Neural progenitor cell (in vitro differentiated cells): ENCODE results near the gene MSANTD1. TPM values are rescaled to one million over a fixed set of nuclear protein-coding genes. Genes with fewer than 3 reads are reported as not detected.

ENCODE experiments used
- DNase-seq: peaks from one replicate; pipeline ENCODE4 v3.0.0-alpha.2; 2016; ENCODE audit warnings: low spot score
- H2AFZ ChIP-seq: fragments of 200-600 bp; sonication (generic); replicated peaks from 2 replicates; pipeline ENCODE4 v1.6.1; 2016; ENCODE audit warnings: antibody characterized with exemption
- H3F3A ChIP-seq: fragments of 200-600 bp; sonication (generic); 2 replicates; pipeline ENCODE4 v1.6.1; 2016; ENCODE audit warnings: antibody characterized with exemption, low read depth
- H3K27ac ChIP-seq: fragments of 200-600 bp; sonication (generic); 2 replicates; pipeline ENCODE4 v1.5.1; 2016; ENCODE audit warnings: mild to moderate bottlenecking
- H3K27me3 ChIP-seq: fragments of 200-600 bp; sonication (generic); 2 replicates; pipeline ENCODE4 v1.6.1; 2016; ENCODE audit warnings: mild to moderate bottlenecking, moderate library complexity
- H3K36me3 ChIP-seq: fragments of 200-600 bp; sonication (generic); 2 replicates; pipeline ENCODE4 v1.5.1; 2016
- H3K4me1 ChIP-seq: fragments of 200-600 bp; sonication (generic); 2 replicates; pipeline ENCODE4 v1.6.1; 2016; ENCODE audit warnings: mixed run types
- H3K4me2 ChIP-seq: fragments of 200-600 bp; sonication (generic); 2 replicates; pipeline ENCODE4 v1.6.1; 2016
- H3K4me3 ChIP-seq: fragments of 200-600 bp; sonication (generic); 2 replicates; pipeline ENCODE4 v1.5.1; 2016
- H3K79me2 ChIP-seq: fragments of 200-600 bp; sonication (generic); 2 replicates; pipeline ENCODE4 v1.6.1; 2016; ENCODE audit warnings: low read depth
- H3K9ac ChIP-seq: fragments of 200-600 bp; sonication (generic); 2 replicates; pipeline ENCODE4 v1.6.1; 2016
- H3K9me3 ChIP-seq: fragments of 200-600 bp; sonication (generic); 2 replicates; pipeline ENCODE4 v1.5.1; 2016; ENCODE audit warnings: low read depth
- H4K20me1 ChIP-seq: fragments of 200-600 bp; sonication (generic); 2 replicates; pipeline ENCODE4 v1.6.1; 2016; ENCODE audit warnings: low read depth
- H3K27ac Mint-ChIP-seq: 3 replicates; pipeline ENCODE4 v1.8.0; 2021; ENCODE audit warnings: mixed read lengths
- H3K27me3 Mint-ChIP-seq: 2 replicates; pipeline ENCODE4 v1.8.0; 2022; ENCODE audit warnings: low read depth, mild to moderate bottlenecking, inconsistent platforms, moderate library complexity, mixed read lengths; ENCODE audit not compliant: insufficient read depth
- H3K36me3 Mint-ChIP-seq: 3 replicates; pipeline ENCODE4 v1.8.0; 2021; ENCODE audit warnings: mixed read lengths
- H3K4me1 Mint-ChIP-seq: 3 replicates; pipeline ENCODE4 v1.8.0; 2021; ENCODE audit warnings: mixed read lengths
- H3K4me3 Mint-ChIP-seq: 3 replicates; pipeline ENCODE4 v1.8.0; 2021; ENCODE audit warnings: mild to moderate bottlenecking, moderate library complexity, mixed read lengths
- H3K9me3 Mint-ChIP-seq: 3 replicates; pipeline ENCODE4 v1.8.0; 2020; ENCODE audit warnings: mixed read lengths
- CTCF ChIP-seq: fragments of 200-600 bp; sonication (generic); IDR thresholded peaks from 2 replicates; pipeline ENCODE4 v1.5.1; 2017; ENCODE audit warnings: antibody characterized with exemption, mild to moderate bottlenecking
- EZH2 ChIP-seq: fragments of 200-600 bp; sonication (generic); IDR thresholded peaks from 2 replicates; pipeline ENCODE4 v1.6.1; 2017; ENCODE audit warnings: antibody characterized with exemption, mild to moderate bottlenecking, moderate library complexity
- EZH2phosphoT487 ChIP-seq: fragments of 200-600 bp; sonication (generic); IDR thresholded peaks from 2 replicates; pipeline ENCODE4 v1.6.1; 2017; ENCODE audit warnings: antibody characterized with exemption
- total RNA-seq: library from RNA; depleted of rRNA; stranded (reverse); fragments of >200 nt; gene quantifications from 2 replicates; pipeline ENCODE4 v1.2.3, GENCODE V29; 2015; ENCODE audit warnings: low replicate concordance

The MSANTD1 gene
- total RNA-seq, 1 donor from 2014 or later: 0.17 TPM

- no peaks in the 10 kb centered on the region for H3K36me3 ChIP-seq
- no peak overlapping the region for H3K4me3 ChIP-seq
- H3K27me3 ChIP-seq: no peaks in the 10 kb centered on the region
- no peak for TF ChIP-seq EZH2phosphoT487
- no peak for TF ChIP-seq CTCF
- Mint-ChIP-seq H3K9me3 (no peaks in the 10 kb centered on the region), H3K4me3 (no peak overlapping the region), H3K27me3 (peaks cover 2% of the 10 kb centered on the region), H3K36me3 (peaks cover 31% of the 10 kb centered on the region), H3K4me1 (no peaks in the 10 kb centered on the region), H3K27ac (no peak overlapping the region)
- no peaks in the 10 kb centered on the region for H3K79me2 ChIP-seq
- no peak overlapping the region for H3K27ac ChIP-seq
- no peak overlapping the region for H3K9ac ChIP-seq
- H3K9me3 ChIP-seq: no peaks in the 10 kb centered on the region
- DNase-seq: no peak
- H4K20me1 ChIP-seq: peaks cover 15% of the 10 kb centered on the region
- H3K4me1 ChIP-seq: peaks cover 11% of the 10 kb centered on the region
- no peak overlapping the region for H3K4me2 ChIP-seq
- H2AFZ ChIP-seq: no peak overlapping the region
- H3F3A ChIP-seq: no peaks in the 10 kb centered on the region
Measured at GRCh38 chr4:3215733-3216132, 33.2 kb upstream of the MSANTD1 start.

- no peaks in the 10 kb centered on the region for H3K4me1 Mint-ChIP-seq
- Histone ChIP-seq H3K27ac (no peak overlapping the region), H3K4me3 (no peak overlapping the region), H3K79me2 (no peaks in the 10 kb centered on the region), H3K4me1 (peaks cover 11% of the 10 kb centered on the region), H3K27me3 (no peaks in the 10 kb centered on the region), H3K4me2 (no peak overlapping the region), H3K9me3 (no peaks in the 10 kb centered on the region), H2AFZ (no peak overlapping the region), H3K36me3 (no peaks in the 10 kb centered on the region), H3F3A (no peaks in the 10 kb centered on the region), H3K9ac (no peak overlapping the region), H4K20me1 (peaks cover 15% of the 10 kb centered on the region)
- DNase-seq: no peak
- H3K27ac Mint-ChIP-seq: no peak overlapping the region
- no peak for TF ChIP-seq EZH2
- no peak for TF ChIP-seq CTCF
- no peak for TF ChIP-seq EZH2phosphoT487
- H3K4me3 Mint-ChIP-seq: no peak overlapping the region
- H3K9me3 Mint-ChIP-seq: no peaks in the 10 kb centered on the region
- peaks cover 2% of the 10 kb centered on the region for H3K27me3 Mint-ChIP-seq
- peaks cover 34% of the 10 kb centered on the region for H3K36me3 Mint-ChIP-seq
Measured at GRCh38 chr4:3217266-3217665, 31.7 kb upstream of the MSANTD1 start.

DNA sequence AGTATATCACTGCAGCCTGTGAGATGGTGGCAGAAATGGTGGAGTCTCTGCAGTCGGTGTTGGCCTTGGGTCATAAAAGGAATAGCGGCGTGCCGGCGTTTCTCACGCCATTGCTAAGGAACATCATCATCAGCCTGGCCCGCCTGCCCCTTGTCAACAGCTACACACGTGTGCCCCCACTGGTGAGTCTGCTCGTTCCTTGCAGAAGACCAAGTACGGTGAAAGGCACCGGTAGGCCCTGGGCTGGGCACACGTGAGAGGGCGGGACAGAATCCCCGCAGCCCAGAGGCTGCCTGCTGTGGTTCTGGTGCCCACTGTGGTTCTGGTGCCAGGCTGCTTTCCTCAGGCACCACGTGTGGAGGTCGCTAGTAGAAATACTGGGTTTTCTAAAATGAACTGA, 31.2 kb upstream of the MSANTD1 start:
- H3K36me3 ChIP-seq: no peaks in the 10 kb centered on the region
- no peaks in the 10 kb centered on the region for H3K4me1 Mint-ChIP-seq

More for the DNA sequence above, 31.2 kb upstream of the MSANTD1 start:
- no peak overlapping the region for H3K4me3 ChIP-seq
- Mint-ChIP-seq H3K36me3 (peaks cover 34% of the 10 kb centered on the region), H3K27me3 (peaks cover 2% of the 10 kb centered on the region), H3K9me3 (no peaks in the 10 kb centered on the region), H3K27ac (no peak overlapping the region), H3K4me3 (no peak overlapping the region)
- no peaks in the 10 kb centered on the region for H3K79me2 ChIP-seq
- no peak overlapping the region for H3K4me2 ChIP-seq
- no peak for TF ChIP-seq EZH2phosphoT487
- no peak for TF ChIP-seq CTCF
- no peak for TF ChIP-seq EZH2
- peaks cover 15% of the 10 kb centered on the region for H4K20me1 ChIP-seq
- no peak overlapping the region for H3K27ac ChIP-seq
- H3K27me3 ChIP-seq: no peaks in the 10 kb centered on the region
- DNase-seq: no peak
- H2AFZ ChIP-seq: no peak overlapping the region
- H3F3A ChIP-seq: no peaks in the 10 kb centered on the region
- H3K9me3 ChIP-seq: no peaks in the 10 kb centered on the region
- H3K9ac ChIP-seq: no peak overlapping the region
- H3K4me1 ChIP-seq: peaks cover 11% of the 10 kb centered on the region
